Neuron (in vitro differentiated cells): Measurements from ENCODE around the gene HYAL3.

Experiments
- H2AFZ ChIP-seq: one replicate; pipeline ENCODE4 v1.6.1; 2013; ENCODE audit warnings: low read depth, mild to moderate bottlenecking, inconsistent platforms, low read length, moderate library complexity
- H3K27me3 ChIP-seq: one replicate; pipeline ENCODE4 v1.6.1; 2013; ENCODE audit warnings: low read length; ENCODE audit not compliant: insufficient read depth
- H3K36me3 ChIP-seq: one replicate; pipeline ENCODE4 v1.6.1; 2013; ENCODE audit warnings: low read length; ENCODE audit not compliant: insufficient read depth
- H3K4me1 ChIP-seq: one replicate; pipeline ENCODE4 v1.6.1; 2013; ENCODE audit warnings: low read length; ENCODE audit not compliant: insufficient read depth
- H3K4me3 ChIP-seq: 2 replicates; pipeline ENCODE4 v1.5.1; 2013; ENCODE audit warnings: mild to moderate bottlenecking, low read length, moderate library complexity
- H3K9me3 ChIP-seq: one replicate; pipeline ENCODE4 v1.6.1; 2013; ENCODE audit warnings: low read length

The HYAL3 gene, protein sequence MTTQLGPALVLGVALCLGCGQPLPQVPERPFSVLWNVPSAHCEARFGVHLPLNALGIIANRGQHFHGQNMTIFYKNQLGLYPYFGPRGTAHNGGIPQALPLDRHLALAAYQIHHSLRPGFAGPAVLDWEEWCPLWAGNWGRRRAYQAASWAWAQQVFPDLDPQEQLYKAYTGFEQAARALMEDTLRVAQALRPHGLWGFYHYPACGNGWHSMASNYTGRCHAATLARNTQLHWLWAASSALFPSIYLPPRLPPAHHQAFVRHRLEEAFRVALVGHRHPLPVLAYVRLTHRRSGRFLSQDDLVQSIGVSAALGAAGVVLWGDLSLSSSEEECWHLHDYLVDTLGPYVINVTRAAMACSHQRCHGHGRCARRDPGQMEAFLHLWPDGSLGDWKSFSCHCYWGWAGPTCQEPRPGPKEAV

DNA sequence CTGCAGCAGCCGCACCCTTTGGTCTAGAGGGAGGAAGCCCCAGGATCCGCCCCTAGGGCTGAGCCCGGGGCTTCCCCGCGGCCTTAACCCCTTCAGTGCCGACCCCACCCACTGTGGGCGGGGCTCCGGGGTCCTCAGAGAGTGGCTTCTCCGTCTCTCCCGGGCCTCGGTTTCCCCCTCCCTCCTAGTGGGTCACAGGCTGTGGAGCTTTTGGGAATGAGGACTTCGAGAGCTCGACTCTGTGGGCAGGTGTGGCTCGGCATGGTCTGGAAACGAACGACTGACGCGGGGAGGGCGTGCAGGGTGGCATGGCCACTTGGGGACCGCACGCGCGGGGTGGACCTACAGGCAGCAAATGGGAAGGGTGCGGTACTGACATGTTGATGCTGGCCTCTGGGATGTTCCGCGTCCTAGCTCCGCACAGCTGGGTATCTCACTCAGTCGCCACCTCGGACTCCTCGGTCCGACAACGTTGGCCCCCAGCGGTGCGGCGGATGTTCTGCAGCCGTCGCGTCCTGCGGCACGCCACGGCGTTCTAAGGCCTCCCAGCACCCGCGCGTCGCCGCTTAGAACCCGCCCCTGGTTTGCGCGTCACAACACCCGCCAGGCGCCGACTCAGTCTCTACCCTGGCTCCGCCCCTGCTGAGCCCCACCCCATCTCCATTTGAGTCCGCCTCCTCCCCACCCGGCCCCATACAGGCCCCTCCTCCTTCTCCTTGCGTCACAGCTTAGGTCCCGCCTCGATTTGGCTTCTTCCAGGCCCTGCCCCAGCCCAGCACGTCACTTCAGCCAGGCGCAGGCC lies at the start of gene HYAL3, which contains the start of gene NAA80:
Gene HYAL3 (minus strand): TSS at position 570 of the 802 bp plus-strand sequence. CDS start 3,803 bp downstream, outside the sequence.
Gene NAA80 (minus strand): TSS at position 570 of the 802 bp plus-strand sequence. CDS start 1,942 bp downstream, outside the sequence.
- Histone ChIP-seq H2AFZ (peak within 1 kb of the TSS; percentile 40), H3K27me3 (no peaks in the 10 kb centered on the region), H3K9me3 (no peaks in the 10 kb centered on the region), H3K4me1 (peaks cover 14% of the 10 kb centered on the region), H3K36me3 (no peaks in the 10 kb centered on the region), H3K4me3 (peak within 1 kb of the TSS; percentile 66)

DNA sequence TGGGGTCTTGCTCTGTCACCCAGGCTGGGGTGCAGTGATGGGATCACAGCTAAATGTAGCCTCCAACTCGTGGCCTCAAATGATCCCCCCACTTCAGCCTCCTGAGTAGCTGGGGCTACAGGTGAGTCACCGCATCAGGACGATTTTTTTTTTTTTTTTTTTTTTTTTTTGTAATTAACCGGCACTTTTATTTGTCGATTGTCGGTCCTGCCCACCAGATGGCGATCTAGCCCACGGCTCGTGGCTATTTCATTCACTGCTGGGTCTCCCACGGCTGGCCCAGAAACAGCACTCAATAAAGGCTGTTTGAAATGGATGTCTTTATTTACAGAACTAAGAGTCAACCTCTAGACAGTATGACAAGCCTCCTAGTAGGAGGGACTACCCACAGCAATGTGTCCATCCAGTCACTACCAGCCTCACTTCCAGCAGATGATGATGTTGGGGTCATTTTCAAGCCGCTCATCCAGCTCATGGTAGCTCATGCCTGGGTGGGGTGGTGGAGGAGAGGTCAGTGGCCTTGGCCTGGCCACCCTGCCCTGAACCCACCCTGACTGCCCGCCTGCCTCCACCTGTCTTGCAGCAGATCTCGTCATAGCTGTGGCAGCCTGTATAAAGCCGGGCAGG lies 48.1 kb upstream of the HYAL3 start:
- Histone ChIP-seq H3K9me3 (peaks cover 5% of the 10 kb centered on the region), H3K36me3 (peaks cover 10% of the 10 kb centered on the region), H3K27me3 (peaks cover 26% of the 10 kb centered on the region), H3K4me3 (no peak overlapping the region), H3K4me1 (peaks cover 20% of the 10 kb centered on the region), H2AFZ (no peak overlapping the region)

DNA sequence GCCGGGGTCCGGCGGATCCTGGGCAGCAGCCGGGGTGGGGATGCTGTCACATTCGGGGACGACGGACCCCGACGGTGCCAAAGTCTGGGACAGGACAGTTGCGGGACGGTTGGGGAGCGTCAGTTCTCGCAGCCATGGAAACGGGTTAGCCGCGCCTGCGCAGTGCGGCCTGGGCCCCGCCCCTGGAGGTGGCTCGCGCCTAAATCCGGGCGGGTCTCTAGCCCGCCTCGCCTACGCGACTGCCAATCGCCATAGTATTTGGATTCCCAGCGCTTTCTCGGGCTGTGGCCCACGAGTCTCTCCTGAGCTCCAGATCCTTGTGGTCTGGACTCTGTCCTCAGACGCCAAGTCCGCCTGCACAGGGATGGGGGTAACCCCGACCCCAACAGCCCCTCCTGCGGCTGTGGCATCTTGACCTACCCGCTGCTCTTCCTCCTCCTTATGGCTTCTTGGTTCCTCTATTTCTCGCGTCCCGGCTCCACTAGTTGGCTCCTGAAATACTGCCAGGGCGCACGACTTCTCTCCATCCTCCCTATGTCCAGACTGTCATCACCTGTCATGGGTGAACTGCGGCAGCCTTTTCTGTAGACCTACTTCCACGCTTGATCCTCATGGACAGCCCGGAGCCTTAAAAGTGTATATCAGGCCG lies 46.5 kb upstream of the HYAL3 start, which contains the start of gene ZMYND10:
Gene ZMYND10 (minus strand): TSS at position 147 of the 649 bp plus-strand sequence. CDS start 153 bp downstream, outside the sequence.
- Histone ChIP-seq H3K4me1 (peaks cover 12% of the 10 kb centered on the region), H3K4me3 (peak within 1 kb of the TSS; percentile 10), H2AFZ (no peak within 1 kb of the TSS), H3K27me3 (peaks cover 41% of the 10 kb centered on the region), H3K36me3 (peaks cover 10% of the 10 kb centered on the region), H3K9me3 (peaks cover 5% of the 10 kb centered on the region)

DNA sequence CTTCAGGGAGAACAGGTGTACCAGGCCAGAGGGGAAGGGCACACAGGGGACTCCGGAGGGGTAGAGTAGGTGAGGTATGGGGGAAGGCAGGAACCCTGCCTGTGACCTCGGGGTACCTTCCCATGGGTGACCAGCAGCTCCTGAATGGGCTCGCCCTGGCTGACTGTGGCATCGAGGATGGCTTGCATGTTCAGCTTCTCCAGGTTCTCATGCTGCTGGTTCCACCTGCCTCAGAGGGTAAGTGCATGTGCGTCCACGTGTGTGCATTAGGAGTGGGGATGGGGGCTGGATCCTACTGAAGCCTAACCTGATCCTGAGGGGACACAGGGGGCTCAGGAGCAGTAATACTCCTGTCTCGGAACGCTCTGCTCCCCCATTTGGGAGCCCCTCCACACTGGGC lies 45.8 kb upstream of the HYAL3 start:
- no peak overlapping the region for H2AFZ ChIP-seq
- peaks cover 5% of the 10 kb centered on the region for H3K9me3 ChIP-seq
- H3K4me3 ChIP-seq, result no peak overlapping the region
- H3K27me3 ChIP-seq, result peaks cover 48% of the 10 kb centered on the region
- peaks cover 7% of the 10 kb centered on the region for H3K4me1 ChIP-seq
- peaks cover 10% of the 10 kb centered on the region for H3K36me3 ChIP-seq

DNA sequence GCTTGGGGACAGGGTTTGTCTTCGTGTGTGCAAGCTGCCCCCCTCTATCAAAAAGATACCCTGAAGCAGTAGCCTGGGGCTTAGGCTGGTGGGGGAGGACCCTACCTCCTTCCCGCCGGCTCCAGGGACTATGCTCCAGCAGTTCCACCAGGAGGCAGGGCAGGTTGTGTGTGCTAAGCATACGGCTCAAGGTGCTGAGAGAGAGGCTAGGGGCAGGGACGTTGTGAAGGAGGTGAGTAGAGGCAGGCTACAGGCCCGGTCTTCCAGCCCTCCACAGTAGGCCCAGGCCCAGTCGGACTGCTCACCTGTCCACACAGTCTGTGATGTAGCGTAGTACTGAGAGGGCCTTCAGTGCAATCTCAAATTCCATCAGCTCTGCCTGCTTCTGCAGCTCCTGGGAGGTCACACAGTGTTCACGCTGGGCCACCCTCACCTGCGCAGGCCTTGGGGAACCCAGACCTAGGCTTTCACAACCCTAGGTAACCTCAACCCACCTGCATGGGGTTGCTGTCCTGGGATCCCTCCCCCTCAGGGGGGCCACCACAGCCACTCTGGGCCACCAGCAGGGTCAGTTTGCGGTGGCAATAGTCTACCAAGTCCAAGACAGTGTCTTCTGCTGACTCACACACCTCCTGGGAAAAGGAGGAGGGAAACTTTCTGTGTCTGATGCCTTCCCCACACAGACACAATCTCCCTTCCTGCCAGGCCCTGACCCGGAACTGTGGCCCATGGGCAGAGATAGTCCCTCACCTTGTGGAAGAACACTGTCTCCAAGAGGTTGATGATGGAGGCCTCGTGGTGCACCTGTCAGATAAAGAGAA lies 43.8 kb upstream of the HYAL3 start:
- H3K4me3 ChIP-seq, result no peak overlapping the region
- H3K4me1 ChIP-seq, result peaks cover 5% of the 10 kb centered on the region
- peaks cover 51% of the 10 kb centered on the region for H3K27me3 ChIP-seq
- peaks cover 2% of the 10 kb centered on the region for H3K36me3 ChIP-seq
- no peak overlapping the region for H2AFZ ChIP-seq
- H3K9me3 ChIP-seq, result peaks cover 5% of the 10 kb centered on the region

DNA sequence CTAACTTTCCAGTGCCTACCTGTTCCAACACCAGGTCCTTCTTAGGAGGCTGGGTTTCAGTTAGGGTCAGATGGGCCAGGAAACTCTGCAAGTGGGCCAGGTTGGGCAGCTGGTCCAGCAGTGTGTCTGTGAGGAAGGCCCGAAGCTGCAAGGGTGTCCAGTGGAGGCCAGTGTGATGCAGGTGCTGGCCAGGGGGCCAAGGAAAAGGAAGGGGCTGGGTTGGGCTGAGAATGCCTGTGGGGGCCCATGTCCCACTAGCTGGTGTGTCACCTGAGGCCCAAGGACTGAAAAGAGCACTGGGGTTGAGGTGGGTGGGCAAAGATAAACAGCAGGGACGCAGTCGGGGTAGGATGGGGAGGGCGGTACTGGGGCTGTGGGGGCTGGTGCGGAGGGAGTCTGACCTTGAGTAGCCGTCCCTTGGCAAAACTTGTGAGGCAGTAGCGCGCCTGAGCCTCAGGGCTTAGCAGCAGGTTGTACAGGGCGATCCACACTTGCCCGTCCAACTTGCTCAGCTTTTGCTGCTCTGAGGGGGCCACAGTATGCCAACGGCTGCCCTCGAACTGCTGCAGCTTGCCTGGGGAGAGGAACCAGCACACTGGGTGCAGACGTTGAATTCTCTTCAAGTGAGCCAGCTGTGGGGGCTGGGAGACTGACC lies 42.9 kb upstream of the HYAL3 start:
- Histone ChIP-seq H3K27me3 (peaks cover 51% of the 10 kb centered on the region), H3K4me3 (no peak overlapping the region)

DNA sequence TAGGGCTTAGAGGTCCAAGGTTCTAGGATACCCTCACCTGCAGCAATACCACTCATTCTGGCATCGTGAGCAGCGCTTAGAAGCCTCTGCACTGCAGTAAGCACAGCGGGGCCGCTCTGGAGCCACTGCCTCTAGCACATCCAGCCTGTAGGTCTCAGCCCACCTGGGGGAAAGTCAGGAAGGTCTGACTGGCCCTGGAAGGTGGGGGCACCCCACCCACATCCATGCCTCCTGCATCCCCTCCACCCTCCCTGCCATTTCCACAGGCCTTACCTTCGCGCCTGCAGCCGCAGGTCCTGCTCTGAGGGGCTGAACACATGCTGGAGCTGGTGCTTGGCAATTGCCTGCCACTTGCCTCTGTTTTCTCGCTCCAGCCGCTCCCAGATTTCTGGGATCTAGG lies 42.3 kb upstream of the HYAL3 start:
- H3K9me3 ChIP-seq, result peaks cover 5% of the 10 kb centered on the region
- no peaks in the 10 kb centered on the region for H3K36me3 ChIP-seq
- H2AFZ ChIP-seq, result no peak overlapping the region
- peaks cover 7% of the 10 kb centered on the region for H3K4me1 ChIP-seq
- no peak overlapping the region for H3K4me3 ChIP-seq
- peaks cover 51% of the 10 kb centered on the region for H3K27me3 ChIP-seq

More for the DNA sequence above, 42.9 kb upstream of the HYAL3 start:
- H3K36me3 ChIP-seq, result no peaks in the 10 kb centered on the region
- no peak overlapping the region for H2AFZ ChIP-seq
- H3K9me3 ChIP-seq, result peaks cover 5% of the 10 kb centered on the region
- H3K4me1 ChIP-seq, result peaks cover 7% of the 10 kb centered on the region

DNA sequence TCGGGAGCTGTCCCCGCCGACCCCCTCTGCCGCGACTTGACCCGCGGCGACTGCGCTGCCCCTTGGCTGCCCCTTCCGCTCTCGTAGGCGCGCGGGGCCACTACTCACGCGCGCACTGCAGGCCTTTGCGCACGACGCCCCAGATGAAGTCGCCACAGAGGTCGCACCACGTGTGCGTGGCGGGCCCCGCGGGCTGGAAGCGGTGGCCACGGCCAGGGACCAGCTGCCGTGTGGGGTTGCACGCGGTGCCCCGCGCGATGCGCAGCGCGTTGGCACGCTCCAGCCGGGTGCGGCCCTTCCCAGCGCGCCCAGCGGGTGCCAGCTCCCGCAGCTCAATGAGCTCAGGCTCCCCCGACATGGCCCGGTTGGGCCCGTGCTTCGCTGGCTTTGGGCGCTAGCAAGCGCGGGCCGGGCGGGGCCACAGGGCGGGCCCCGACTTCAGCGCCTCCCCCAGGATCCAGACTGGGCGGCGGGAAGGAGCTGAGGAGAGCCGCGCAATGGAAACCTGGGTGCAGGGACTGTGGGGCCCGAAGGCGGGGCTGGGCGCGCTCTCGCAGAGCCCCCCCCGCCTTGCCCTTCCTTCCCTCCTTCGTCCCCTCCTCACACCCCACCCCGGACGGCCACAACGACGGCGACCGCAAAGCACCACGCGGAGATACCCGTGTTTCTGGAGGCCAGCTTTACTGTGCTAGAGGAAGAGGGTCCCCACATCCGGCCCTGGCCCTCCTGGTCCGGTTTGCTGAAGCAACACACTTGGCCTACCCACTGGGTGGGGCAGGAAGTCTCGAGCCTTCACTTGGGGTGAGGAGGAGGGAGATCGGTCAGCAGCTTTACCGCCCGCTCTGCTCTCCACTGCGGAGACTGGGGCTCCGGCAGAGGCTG lies 41.5 kb upstream of the HYAL3 start, which contains the start of gene RASSF1:
Gene RASSF1 (minus strand): TSS at position 389 of the 882 bp plus-strand sequence. CDS start 31 bp downstream, at position 358.
- no peak within 1 kb of the TSS for H3K4me3 ChIP-seq
- H3K27me3 ChIP-seq, result peaks cover 51% of the 10 kb centered on the region
- no peaks in the 10 kb centered on the region for H3K36me3 ChIP-seq
- no peak within 1 kb of the TSS for H2AFZ ChIP-seq
- peaks cover 5% of the 10 kb centered on the region for H3K9me3 ChIP-seq
- H3K4me1 ChIP-seq, result peaks cover 15% of the 10 kb centered on the region

DNA sequence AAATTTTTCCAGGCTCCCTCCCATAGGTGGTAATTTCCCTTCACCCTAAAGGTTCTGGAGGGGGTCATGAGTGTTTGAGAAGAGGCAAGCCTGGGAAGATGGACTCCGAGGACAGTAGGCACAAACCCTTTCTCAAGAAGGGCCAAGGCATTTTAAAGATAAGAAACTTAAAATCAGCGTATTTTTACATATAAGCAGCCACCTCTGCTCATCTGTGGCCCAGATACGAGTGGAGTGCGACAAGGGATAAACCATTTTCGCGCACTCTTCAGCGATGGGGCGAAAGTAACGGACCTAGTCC lies 40.9 kb upstream of the HYAL3 start:
- Histone ChIP-seq H3K36me3 (no peaks in the 10 kb centered on the region), H3K4me1 (peaks cover 18% of the 10 kb centered on the region), H3K27me3 (peaks cover 48% of the 10 kb centered on the region), H2AFZ (no peak overlapping the region), H3K9me3 (peaks cover 5% of the 10 kb centered on the region), H3K4me3 (no peak overlapping the region)

DNA sequence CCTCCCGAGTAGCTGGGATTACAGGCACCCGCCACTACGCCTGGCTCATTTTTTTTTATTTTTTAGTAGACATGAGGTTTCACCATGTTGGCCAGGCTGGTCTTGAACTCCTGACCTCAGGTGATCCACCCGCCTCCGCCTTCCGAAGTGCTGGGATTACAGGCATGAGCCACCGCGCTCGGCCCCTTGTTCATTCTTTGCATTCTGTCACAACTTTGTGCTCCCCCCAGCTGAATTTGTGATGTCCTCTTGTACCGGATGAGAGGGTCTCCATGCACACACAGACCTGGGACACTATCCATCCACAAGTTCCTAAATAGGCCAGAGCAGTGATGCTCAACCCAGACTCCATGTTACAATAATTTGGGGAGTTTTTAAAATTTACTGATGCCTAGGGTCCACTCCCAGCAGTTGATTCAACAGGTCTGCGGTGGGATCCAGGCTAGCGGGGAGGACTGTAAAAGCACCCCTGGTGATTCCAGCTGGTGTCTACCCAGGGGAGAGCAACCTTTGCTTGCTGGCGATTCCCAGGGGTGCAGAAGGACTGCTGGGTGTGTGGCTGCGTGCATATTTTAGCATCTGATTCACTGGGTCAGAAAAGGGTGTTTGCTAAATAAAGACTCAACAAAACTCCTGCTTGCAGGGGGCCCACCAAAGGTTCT lies 40.4 kb upstream of the HYAL3 start:
- Histone ChIP-seq H3K9me3 (peaks cover 3% of the 10 kb centered on the region), H3K4me1 (peaks cover 18% of the 10 kb centered on the region), H3K36me3 (no peaks in the 10 kb centered on the region), H3K27me3 (peaks cover 44% of the 10 kb centered on the region), H3K4me3 (no peak overlapping the region), H2AFZ (no peak overlapping the region)
